ENCODE measurements around the gene BCL11B. TPM values are rescaled to one million over a fixed set of nuclear protein-coding genes. Genes with fewer than 3 reads are reported as not detected.

BCL11B gene
- total RNA-seq, 1 donor from 2014 or later = 79.6 TPM

DNA sequence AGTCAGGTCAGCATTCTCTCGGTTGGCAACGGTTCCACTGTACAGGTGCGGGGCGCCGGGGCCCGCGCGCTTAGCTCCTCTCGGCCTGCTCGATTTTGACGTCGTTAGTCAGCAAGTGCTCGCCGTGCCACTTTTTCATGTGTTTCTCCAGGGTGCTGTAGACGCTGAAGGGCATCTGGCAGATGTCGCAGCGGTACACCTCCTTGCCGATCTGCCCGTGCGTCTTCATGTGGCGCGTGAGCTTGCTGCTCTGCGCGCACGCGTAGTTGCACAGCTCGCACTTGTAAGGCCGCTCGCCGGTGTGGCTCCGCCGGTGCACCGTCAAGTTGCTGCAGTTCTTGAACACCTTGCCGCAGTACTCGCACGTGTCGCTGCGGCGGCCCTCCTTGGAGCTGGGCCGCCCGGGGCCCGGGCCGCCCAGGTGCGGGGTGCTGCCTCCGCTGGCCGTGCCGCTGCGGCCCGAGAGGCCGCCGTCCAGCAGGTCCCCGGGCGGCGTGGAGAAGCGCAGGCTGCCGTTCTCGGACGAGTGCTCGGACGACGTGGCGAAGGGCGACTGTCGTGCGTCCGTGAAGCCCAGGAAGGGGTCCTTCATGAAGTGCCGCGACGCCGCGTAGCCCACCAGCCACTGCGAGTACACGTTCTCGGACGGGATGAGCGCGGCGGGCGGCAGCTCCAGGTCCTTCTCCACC, 97.8 kb downstream of the BCL11B start:
- intact Hi-C loops (cut with micrococcal nuclease) = no loop called here

DNA sequence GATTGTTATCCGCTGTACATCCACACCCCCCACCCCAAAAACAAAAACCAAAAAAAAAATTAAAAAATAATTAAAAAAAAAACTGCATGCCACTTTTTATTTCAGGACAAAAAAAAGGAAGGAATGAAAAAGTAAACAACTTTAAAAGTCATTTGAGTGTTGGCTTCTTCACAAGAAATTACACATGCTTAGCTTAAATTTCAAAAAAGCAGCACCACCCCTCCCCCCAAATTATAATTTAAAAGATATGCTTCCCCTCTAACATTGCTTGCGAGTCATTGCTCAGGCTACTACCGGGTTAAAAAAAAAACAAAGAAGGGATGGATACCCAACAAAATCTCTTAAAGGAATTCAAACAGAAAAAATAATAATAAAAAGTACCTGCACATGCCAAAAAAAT, 98.5 kb downstream of the BCL11B start:
- intact Hi-C loops (cut with micrococcal nuclease) = no loop called here

DNA sequence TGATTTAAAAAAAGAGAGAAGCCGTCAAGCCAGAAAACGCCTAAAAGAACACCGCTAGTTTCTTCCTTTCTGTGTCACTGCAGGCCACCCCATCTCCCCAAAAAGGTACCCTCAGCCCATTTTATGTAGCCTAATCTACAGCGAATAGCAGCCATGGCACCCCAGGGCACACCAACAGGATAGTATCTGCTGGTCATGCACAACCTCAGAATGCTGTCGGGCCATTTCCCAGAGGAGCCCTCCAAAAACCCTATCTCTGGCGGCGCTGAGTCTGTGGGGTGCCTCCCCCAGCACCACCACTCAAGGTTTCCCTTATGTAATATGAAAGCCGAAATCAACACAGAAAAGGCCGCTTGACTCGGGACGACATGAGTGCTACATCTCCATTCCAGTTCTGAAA, 98.9 kb downstream of the BCL11B start:
- intact Hi-C loops (cut with micrococcal nuclease) = no loop called here

DNA sequence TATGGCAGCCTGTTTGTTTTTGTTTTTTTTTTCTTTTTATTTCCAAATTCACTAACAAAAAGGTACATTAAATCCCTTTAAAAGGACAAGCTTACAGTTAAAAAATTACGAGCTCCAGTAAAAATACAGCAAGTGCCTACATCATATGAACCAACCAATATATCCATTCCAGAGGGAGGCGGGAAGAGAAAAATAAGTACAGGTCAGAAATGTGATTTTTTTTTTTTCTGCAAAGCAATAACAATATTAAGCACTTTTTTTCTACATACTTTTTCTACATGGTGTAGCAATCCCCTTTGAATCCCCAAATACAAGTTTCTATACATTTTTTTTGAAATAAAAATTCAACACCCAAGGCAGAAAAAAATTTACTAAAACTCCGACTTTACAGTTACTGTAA, 100.6 kb downstream of the BCL11B start:
- intact Hi-C loops (cut with micrococcal nuclease) = no loop called here

DNA sequence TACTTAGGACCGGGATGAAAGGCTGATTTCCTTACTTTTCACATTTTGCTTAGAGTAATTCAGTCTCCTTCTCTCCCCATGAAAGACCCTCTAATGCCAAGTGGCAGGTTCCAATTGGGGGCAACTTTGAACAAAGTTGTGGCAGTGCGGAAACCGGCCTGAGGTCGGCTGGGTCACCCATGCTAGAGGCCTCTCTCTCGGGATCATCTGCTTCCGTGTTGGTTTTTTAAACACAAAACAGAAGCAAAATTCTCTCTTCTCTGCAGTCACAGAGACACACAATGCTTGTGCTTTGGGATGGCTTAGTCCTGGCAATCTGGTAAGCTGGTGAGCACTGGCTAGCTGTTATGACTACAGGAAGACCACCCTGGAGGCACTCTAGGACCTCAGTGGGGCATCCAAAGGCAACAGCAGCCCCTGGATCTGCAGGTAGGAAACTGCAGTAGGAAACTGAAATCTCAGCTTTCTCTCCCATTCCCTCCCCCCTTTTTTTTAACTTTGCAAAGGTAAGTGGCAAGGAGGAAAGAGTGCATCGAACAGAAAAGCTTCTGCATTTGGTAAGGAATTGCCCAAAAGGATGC, 102.1 kb downstream of the BCL11B start:
- intact Hi-C loops (cut with micrococcal nuclease) = no loop called here

DNA sequence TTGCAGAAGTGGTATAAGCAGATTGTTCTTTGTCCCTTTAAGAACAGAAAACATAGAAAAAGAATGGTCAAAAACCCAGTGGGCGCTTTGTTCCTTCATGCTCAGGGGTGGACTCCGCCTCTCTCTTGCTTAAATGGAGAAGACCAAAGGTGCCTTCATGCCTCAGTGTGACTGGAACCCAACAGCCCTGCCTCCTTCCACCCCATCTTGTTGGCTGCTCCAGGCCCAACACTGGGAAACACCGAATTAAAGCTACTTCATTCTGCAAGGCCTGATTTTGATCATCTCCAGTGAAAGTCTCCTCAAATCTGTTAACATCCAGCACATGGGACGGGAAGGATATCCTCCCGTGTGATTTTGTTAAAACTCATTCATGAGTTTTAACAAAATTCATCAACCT, 103.7 kb downstream of the BCL11B start:
- intact Hi-C loops (cut with micrococcal nuclease) = no loop called here

DNA sequence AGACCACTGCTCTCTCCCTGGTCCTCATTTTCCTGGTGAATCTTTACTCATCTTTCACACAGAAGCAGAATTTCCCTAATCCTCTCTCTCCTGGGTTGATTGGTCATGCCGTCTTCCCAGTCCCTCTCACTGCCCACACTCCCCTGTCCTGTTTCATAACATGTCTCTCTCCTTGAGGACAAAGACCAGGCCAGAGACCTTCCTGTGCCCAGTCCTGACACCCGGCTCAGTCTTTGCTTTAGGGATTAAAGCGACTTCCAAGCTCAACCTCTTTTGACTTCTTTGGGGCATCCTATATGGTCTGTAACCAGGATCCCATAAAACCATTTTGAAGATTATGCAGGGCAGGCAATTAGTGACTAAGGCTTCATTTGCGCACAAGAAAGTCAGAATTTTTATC, 105.5 kb downstream of the BCL11B start:
- intact Hi-C loops (cut with micrococcal nuclease) = no loop called here

DNA sequence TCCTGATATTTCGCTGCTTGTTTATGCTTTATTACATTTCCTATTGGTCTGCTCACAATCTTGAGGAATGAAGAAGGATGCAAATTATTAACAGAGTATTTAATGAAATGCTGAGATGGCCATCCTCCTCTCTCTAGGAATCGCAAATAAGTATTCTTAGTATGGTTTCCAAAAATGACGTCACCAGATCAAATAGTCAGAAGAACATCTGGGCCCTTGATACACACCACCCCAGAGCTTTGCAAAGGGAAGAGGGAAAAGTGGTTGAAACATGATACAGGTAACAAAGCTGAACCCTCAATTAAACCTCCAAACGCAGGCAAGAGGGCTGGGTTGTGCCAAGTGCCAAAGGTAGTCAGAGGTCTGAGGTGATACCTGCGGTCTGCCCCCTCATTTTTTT, 107.3 kb downstream of the BCL11B start:
- intact Hi-C loops (cut with micrococcal nuclease) = no loop called here

DNA sequence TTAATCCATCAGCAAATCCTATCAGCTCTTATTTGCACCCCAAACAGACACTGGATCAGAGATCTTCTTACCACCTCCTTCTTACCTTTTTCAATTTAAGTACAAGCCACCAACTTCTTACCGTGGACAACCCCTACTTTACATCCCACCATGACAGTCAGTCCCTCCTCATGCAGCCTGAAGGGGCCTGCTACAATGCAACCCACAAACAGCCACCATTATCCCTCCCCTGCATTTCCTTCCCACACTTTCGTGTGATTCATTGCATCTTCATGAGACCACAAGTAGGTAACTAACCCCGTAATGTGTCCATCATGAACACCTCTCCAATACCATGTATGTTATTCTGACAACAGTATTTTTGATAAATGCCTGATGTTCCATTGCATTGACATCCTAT, 108.6 kb downstream of the BCL11B start:
- intact Hi-C loops (cut with micrococcal nuclease) = no loop called here

DNA sequence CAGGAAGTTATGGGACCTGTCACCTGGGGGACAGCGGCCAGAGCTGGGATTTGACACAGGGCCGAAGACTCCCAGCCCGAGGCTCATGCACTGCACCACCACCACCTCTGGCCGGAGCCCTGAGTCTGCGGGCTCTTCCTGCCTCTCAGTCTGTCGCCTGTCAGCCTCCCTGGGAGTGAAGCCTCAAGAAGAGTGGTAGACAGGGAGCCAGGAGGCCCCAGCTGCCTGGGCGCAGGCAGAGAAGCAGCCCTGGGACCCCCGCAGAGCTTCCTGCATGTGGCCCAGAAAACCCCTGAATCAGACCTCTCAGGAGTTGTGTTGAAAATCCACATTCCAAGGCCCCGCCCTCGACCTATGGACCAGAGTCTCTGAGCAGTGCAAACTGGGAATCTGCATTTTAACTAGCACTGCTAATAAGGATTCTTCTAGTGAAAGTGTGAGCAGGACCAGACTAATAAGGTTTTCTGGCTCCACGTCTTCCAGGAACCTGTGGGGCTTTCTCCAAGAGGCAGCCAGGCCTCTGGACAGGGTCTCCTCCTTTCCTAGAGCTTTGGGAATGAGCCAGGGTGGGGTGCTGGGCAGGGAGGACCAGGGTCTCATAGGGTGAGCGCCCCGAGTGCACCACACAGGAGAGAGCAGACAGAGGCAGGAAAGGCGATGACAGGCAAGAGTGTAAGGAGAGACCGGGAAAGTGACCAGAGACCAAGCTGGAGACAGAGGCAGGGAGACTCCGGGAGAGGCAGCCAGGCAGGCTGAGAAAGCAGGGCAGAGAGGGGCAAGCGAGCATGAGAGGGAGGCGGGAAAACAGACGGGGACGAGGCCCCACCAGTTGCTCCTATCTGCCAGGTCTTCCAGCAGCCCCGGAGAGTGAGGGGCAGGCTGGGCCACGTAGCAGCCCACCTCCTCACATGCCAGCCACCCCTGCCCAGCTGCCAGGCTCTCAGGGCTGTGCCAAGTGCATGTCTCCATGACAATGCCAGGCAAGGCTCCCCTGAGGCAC, 112.4 kb downstream of the BCL11B start:
- intact Hi-C loops (cut with micrococcal nuclease) = no loop called here

DNA sequence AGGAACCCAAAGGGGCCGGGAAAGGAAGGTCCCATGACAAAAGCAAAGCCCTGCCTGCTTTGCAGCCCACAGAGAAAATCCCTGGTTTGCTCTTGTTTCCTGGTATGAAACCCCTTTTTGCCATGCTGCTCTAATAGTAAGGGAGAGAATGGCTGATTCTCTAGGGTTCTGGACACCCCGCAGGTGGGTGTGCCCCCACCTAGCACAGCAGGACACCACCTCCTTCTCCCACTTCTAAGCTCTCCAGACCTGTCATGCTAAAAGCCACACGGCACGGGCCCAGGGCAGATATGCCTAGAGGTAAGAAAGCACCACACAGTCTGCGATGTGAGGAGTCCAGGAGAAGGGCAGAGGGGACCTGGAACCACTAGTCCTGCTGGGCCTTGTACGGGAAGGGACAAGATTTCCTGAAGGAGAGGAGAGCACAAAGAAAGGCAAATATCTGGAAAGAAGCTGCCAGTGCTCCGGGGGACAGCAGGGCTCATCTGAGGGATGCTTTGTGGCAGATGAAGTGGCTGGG, 113.3 kb downstream of the BCL11B start:
- intact Hi-C loops (cut with micrococcal nuclease) = no loop called here

DNA sequence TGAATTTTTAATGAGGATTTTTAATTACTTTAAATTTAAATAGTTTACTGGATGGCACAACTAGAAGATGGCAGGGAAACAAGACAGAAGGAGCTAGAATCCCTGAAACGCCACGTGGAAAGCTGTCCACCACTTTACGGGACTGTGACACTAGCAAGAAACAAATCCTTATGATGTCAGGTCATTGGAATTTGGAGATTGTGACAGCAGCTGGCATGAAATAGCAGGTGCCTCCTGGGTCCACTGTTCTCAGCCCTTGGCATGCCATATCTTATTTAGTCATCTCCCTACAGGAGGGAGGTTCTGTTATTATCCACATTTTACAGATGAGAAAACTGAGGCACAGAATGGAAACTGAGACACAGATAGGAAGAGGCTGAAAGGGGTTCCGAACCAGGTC, 113.8 kb downstream of the BCL11B start:
- intact Hi-C loops (cut with micrococcal nuclease) = no loop called here

DNA sequence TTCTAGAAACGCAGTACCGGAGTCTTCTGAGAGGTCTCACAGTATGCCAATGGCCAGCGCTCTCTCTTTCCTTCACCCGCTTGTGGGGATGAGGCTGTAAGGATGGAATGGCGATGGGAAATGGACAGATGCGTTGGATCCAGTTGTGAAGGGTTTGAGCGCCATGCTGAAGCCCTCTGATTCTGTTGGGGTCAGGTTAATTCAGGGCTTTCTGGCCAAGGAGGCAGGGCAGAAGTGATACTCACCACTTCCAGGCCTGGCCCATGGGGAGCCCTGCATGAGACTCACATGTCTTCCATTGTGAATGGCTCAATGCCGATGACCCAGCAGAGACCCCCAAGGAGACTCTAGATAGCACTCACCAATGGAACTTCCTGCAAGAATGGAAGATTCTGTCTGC, 114.3 kb downstream of the BCL11B start:
- intact Hi-C loops (cut with micrococcal nuclease) = no loop called here

DNA sequence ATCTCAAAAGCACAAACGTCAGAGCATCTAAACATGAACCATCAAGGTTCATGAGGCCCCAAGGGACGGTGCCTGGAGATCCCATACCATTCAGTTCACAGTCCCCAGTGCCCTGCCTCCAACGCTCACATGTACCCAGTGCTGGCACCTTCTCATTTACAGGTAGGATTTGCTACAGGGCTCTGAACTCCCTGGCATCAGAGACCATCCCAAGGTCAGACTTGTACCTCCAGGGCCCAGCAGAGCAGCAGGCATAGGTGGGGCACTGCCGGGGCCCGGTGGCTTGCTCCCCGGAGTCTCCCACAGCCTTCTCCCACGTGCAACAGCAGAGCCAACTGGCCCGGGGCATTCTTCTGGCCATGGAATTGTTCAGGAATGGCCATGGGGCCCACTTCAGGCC, 114.8 kb downstream of the BCL11B start:
- intact Hi-C loops (cut with micrococcal nuclease) = no loop called here

DNA sequence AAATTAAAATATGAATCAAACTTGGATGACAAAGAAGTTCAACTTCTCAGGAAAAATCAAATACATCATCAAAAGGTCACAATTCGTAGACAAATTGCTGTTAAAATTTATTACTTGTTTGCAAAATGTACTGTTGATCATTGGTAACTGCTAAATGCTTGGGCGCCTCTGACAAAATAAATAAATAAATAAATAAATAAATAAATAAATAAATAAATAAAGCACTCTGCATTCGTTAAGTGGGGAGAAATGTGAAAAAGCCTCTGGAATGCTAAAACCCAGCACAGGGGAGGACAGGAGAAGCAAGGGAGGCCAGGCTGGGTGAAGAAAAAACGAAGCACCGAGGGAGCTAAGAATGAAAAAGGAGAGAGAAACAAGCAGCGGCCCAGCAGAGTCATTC, 115.2 kb downstream of the BCL11B start:
- intact Hi-C loops (cut with micrococcal nuclease) = no loop called here

DNA sequence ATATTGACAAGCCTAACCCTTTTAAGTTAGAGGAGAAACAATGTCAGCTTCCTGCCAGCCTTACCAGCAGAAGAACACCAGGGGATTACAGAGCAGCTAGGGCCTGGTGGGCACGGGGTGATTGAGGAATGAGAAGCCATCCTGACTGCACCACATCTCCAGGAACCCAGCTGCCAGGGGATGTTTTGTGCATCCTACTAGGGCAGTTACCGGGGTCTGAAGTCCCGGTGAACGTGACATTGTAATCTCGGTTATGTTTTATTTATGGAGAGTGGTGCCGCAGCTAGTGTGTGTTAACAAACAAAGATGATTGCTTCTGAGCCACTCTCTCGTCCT, 115.9 kb downstream of the BCL11B start:
- intact Hi-C loops (cut with micrococcal nuclease) = no loop called here

DNA sequence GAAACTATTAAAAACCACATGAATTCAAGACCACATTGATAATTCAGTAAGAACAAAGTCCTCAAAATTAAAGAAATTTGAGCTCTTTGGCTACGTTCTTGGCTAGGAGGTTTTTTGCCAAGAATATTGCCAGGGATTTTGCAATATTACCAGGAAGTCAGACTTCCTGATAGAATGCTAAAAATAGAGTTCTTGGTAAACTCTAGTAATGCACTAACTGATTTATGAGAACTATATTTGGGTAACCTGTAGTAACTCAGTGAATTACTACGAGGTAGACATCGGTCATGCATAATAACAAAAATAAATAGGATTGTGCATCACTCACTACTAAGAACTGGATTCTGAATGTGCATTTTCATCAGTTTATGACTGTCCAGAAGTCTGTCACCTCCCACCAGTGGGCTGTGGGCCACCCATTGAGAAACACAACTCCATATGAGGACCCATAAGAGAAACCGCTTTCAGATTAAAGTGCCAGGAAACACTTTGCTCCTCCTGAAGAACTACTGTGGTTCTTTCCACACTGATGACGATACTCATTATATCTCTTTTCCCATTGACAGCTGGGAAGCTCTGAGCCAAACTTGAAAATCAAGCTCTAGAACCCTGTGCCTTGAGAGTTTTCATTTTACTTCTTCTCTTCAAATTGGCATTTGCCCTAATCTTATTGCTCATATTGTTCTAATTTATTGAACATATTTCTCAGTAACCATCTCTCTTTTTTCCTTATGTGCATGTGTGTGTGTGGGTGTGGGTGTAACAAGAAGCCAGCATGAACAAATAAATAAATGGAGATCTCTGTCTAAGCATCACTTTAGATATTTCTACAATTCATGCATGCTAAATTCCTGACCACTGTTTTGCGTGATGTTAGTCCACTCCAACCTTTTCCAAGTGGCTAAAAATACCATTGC, 116.6 kb downstream of the BCL11B start:
- intact Hi-C loops (cut with micrococcal nuclease) = no loop called here

DNA sequence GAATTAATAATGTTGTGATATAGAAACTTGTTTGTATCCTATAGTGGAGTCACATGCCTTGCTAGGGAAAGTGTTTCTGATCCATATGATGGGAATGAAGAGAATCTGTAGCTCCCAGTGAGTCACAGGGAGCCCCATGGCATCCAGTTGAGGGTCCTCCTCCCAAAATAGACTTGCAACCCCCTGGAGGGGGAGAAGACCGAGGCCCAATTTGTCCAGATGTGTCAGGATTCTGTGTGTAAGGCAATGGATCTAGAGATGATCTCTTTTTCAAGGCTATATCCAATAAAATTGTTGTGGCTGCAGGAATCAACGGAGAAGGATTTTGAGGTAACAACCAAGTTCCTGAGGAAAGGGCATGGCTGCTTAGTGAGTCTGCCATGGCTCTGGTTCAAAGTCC, 121.8 kb downstream of the BCL11B start:
- intact Hi-C loops (cut with micrococcal nuclease) = no loop called here

DNA sequence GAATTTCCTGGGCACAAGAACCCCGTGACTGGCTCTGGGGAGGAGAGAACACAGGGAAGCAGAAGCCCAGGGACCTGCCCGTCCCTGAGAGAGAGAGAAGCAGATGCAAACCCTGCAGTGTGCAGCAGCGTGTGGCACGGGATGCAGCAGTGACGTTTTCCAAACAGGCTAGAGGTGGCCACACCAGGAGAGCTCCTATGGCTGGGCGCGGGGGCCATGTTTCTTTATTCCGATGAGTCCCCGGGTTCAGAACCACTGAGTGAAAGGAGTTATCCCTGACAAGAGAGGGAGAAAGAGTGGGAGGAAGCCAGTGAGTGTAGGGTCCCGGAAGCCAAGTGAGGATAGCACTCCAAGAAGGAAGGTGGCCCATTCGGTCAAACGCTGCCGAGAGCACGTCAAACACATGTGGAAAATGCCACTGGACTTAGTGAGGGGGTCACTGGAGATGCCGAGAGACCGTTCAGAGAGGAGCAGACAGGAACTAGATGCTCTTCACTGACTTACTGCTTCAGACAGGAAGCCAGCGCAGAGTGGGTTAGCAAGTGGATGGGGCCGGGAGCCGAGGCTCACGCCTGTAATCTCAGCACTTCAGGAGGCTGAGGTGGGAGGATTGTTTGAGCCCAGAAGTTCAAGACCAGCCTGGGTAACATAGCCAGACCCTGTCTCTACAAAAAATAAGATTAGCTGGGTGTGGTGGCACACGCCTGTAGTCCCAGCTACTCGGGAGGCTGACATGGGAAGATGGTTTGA, 123.0 kb downstream of the BCL11B start:
- intact Hi-C loops (cut with micrococcal nuclease) = no loop called here

DNA sequence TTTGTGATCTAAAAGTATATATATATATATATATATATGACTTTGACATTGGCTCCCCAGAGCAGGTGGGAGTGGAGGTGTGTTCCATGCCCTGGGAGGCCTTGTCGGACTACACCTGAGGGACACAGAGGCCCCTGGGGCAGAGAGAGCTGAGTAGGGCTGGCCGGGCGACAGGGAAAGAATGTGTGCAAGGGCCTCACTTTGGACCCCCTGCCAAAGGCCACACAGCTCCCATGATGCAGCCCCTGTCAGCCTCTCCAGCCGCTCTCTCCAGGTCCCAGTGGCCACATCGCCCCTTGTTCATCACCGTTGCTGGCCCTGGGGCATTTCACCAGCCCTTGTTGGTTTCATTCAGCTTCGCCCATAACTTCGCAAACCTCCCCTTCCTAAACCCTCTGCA, 123.9 kb downstream of the BCL11B start:
- intact Hi-C loops (cut with micrococcal nuclease) = no loop called here

All from T-helper 2 cell treated with Interferon-gamma antibody and Interleukin-4, amounts not matched to agents 100 ng/mL and 5 ng/mL, for 36 hours (primary cell).